Measurements from ENCODE around the gene FAM118B.

FAM118B gene

DNA sequence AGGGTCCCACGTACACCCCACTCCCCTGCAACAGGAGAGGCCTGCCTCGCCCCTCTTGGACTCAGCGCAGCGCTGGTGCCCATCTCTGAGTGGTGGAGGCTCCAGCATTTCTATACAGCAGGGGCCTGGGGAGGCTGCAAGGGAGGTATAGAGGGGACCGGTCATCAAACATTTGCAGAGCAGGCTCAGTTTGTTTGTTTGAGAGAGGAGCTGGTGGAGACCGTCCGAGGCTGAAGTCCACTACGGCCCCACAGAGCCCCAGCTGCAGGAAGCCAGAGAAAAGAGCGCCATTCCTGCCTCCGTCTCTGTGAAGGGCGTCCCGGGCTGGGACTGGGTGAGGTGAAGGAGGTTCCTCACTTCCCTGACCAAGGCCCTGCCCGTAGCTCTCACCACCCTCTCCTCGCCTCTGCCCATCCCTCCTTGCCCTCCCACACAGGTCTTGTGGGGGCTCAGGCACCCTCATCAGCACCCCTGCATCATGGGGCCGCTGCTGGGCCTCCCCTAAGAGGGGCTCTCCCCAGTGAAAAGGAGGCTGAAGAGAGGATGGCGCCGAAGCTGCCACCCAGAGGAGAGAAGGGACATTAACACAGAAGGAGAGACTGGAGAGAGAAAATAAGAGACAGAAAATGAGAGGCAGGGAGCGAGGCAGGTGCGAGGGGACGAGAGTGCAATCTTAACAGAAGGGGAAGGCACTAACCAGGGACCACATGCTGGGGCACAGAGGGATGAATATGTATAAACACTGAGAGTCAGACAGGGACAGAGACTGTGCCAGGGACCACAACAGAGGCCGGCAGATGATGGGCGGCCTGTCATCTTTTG lies 24.7 kb upstream of the FAM118B start:
- no peak for DNase-seq

DNA sequence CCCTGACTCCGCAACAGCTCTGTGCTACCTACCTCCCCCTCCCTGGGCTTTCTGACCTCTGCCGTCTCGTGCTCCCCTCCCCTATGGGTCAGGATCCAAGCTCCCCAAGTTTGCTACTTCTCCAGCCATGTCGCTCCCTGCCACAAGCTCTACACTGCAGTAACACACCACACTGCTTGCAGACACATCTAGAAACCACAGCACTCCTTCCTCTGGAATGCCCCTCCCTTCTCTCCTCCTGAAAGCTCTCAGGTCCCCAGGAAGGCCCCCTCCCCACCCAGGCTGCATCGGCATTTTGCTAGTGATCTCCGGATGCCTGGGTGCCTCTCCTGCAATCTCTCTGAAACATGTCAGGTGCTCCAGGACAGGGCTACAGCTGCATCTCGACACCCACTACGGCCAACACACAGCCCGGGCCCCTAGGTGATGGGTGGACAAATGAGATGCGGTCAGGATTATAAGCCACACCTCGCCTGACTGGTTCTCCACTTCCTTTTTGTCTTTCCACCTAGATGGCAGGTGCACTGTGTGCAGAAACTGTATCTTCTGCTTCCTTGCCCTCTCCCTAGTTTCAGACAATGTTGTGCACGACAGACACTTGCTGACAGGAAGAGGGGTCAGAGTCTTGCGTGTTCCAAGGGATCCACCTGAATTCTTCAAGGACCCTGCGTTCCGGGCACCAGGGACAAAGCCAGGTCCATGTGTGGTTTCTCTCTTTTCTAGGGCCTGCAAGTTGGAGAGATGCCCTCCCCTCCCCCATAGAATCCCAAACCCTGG lies 23.1 kb upstream of the FAM118B start:
- no peak for DNase-seq

DNA sequence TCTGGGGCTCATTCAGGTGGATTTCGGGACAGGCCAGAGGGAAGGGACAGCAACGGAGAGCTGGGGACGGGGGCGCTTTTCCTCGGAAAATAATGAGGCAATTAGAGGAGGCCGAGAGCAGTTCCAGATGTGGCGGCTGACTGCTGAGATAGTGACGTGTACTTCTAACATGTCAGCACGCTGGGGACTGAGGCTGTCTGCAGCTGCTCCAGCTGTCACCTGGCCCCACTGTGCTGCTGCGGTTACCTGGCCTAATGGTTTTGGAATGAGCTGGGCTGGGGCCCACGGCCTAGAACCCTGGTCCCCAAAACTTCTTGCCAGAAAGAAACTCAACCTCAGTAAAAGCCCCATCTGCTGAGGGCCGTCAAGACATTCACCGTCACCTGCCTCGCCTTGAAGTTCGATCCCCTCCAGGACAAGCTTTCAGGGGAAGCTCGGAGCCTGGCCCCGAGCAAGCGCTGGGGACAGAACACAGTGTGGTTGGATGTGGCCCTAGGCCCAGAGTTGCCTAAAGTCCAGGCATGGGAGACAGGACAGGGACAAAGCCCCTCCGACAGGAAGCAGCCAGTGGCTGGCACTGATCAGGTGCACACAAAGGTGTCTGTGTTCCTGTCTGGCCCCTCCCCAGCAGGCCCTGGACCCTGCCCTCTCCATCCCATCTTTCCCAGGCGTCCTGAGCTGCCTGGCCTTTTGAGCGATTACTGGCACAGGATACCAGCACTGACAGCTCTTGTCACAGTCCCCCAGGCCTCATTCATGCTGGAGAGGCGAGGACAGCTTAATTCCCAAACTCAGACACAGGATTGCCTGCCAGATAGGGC lies 22.3 kb upstream of the FAM118B start:
- DNase-seq: no peak

DNA sequence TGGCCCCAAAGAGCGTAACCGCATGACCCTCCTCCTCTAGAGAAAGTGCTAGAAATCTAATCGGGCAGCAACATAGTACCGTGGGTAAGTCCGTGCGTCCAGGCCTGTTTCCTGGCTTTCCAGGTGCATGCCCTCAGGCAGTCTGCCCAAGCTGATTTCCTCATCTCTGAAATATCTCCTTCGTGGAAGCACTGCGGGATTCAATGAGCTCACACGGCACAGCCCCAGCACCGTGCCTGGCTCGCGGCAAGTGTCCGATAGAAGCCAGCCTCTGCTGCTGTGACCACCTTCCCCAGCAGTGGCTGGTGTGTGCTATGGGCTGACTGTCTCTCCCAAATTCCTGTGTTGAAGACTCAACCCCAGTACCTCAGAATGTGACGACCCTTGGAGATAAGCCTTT lies 20.8 kb upstream of the FAM118B start:
- DNase-seq: no peak

DNA sequence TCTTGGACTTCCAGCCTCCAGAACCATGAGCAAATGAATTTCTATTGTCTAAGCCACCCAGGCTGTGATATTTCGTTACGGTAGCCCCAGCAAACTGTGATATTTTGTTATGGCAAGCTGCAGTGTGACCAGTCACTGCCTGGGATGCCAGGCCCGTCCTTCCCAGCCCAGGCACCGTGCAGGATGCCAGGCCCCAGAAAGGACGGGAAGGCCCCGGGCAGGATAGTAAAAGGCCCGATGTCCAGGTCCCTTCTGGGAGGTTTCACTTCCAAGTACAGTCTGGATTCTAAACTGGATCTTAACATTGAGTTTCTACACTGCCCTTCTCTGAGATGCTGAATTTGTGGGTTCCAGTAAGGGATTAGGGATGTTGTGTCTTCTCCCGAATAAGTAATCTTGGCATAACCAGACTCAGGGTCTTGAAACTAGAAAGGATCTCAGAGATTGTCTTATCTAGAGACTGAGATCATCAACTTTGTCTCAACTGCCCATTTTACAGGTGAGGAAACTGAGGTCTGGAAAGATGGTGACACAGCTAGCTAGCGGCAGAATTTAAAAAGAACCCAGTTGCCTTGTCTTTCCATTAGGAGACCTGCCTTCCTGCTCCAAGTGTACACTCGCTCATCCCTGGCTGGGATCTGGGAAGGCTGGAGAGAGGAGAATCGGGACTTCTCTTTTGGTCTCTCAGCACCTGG lies 20.1 kb upstream of the FAM118B start:
- DNase-seq: no peak

DNA sequence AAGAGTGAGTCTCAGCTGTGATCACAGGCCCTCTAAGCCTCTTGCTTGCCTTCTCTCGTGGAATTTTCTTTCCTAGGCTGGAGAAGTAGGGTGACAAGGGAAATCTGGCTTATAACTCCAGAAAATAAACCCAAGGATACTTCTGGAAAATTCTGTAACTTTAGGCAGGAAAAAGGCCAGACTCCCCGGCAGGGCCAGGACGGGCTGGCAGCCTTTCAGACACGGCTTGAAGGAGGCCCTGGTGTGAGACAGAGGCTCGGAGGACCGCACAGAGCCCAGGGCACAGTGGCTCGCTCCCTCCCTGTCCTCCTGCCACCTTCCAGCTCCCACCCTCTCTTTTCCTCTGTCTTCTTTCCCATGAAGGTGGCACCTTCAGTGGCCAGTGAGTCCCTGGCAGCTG lies 19.2 kb upstream of the FAM118B start:
- DNase-seq: no peak

DNA sequence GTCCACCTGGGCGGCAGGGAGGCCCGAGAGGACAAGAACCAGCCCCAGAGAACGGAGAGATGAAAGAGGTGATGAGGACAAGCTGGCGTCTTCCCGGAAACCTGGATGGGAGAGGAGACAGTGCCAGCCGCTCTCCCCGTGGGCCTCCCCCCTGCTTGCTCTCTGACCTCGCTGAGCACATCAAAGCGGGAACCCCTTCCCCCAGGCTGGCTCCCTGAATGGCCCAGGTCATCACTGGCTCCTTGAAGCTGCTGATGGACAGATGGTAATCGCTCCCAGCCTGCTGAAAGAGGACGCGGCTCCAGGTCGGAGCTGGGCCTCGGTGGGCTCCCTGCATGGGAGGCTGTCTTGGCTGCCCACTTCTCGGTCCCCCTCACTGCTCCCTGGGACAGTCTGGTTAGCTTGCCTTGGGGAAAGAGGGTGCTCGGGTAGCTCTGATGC lies 18.5 kb upstream of the FAM118B start:
- no peak for DNase-seq

DNA sequence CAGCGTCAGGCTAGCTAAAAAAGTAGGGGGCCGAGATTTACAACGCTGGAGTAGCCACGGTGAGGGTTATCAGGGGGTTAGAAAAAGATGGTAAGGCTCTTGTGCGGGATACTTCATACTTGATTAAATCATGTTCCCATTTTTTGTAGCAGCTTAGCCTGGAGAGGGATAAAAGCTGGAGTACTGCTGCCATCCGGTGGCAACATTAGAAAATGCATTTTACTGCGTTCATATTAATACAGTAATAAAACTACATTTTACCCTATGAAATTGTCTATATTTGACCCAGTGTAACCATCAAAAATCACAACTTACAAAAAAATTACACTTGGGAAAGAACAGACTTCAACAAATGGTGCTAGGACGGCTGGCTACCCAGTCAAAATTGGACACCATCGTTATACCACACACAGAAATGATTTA lies 17.4 kb upstream of the FAM118B start:
- DNase-seq: peak in 1 of 2 experiments; percentile 9

DNA sequence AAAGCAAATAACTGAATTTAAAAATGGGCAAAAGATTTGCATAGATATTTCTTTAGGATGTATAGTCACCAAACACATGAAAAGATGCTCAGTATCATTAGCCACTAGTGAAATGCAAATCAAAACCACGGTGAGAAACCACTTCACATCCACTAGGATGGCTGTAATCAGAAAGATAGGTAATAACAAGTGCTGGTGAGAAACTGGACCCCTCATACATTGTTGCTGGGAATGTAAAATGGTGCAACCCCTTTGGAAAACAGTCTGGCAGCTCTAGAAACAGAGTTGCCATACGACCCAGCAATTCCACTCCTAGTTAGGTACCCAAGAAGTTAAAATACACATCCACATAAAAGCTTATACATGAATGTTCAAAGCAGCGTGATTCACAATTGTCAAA lies 16.5 kb upstream of the FAM118B start:
- DNase-seq: no peak

DNA sequence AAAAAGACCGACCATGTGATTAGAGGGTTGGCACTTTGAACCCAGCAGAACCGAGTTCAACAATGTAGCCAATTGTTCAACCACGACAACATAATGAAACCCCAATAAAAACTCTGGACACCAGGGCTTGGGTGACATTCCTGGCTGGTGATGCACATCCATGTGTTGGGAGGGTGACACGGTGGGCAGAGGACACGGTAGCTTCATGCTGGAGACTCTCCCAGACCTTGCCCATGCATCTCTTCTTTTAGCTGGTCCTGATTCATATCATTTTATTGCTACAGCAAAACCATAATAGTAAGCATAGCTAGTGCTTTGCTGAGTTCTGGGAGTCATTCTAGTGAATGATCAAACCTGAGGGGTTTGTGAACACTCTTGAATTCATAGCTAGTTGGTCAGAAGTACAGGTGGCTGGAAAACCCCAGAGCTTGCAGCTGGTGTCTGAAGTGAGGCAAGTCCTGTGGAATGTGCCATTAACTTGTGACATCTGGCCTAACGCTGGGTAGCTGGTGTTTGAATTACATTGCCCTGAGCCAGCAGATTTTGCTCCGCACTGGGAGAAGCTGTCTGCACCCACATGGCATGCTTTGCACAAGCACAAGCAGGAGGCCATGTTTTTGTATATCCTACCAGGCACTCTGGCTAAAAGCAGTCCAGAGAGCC lies 14.2 kb upstream of the FAM118B start:
- no peak for DNase-seq

DNA sequence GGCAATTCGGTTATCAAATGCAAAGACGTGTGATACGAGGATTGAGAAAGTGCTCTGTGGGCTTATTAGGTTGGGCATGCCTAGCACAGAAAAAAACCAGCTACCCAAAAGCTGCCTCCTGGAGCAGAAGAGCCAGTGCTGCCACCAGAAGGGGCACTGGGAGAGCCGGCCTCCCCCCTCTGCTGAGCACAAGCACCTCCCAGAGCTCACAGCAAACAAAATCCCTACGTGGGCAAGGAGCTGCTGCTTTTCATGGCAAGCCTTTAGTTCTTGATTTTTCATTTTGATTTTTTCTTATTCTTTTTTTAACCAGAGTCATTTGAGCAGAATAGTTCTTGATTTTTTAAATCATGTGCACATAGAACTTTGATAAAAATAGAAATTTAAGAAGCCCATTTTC lies 12.9 kb upstream of the FAM118B start:
- no peak for DNase-seq

DNA sequence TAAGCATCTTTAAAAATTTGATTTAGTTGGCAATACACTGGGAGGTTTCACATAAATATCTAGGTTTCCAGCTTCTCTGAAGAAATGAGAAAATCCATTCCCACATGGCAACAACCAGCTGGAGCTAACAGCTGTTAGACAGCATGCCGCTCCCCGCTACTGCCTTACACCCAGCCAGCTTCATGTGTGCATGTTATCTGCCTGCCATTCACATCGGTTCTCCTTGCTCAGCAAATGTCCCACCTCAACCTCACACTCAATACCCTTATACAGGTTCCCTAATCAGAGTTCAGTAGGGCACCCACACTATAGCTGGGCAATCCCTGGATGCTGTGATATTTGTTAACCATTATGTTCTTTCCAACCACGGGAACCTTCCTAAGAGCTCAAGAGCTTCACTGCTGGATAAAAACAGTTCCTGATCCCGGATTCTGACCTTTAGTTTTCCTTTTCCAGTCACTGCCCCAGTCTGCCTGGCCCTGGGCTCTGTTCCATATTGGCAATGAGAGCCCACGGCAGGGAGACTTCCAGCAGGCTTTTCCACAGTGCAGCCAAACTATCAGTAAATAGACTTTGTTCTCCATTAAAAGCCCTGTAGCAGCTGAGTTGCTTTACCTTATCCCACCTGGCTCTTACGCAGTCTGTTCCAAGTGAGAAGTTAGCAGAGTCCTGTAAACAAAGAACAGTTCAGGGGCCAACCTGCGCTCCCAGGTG lies 8.8 kb upstream of the FAM118B start:
- no peak for DNase-seq

DNA sequence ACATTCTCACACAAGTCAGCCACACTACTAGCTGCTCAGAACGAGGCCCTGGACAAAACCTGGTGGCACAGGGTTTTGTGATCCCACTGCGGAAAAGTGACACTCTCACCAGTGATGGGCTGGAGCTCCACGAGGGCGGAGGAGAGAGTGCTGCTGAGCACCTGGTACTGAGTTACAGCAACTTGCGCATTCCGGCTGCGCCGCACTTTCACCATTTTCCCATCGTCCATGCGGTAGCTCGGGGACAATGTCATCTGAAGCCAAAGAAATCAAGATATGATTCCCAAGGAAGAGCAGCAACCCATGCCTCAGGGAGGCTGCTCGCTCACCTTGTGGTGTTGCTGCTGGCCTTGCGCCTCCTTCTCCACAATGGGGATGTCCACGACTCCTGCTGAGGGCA lies 6.2 kb upstream of the FAM118B start:
- no peak for DNase-seq

DNA sequence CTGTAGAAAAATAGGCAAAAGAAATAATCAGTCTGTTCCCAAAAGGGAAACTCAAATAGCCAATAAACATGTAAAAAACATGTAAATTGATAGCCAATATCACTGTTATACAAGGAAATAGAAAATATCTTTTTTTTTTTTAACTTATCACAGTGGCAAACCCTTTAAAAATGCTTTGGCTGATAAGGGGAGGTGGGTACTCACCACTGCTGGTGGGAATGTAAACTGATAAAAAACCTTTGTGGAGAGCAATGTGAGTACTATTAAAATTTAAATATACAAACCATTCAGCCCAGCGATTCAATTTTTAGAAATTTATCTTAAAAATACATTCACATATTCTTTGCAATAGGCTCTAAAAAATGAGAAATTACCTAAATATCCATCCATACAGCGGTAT lies 3.7 kb upstream of the FAM118B start:
- DNase-seq: no peak

DNA sequence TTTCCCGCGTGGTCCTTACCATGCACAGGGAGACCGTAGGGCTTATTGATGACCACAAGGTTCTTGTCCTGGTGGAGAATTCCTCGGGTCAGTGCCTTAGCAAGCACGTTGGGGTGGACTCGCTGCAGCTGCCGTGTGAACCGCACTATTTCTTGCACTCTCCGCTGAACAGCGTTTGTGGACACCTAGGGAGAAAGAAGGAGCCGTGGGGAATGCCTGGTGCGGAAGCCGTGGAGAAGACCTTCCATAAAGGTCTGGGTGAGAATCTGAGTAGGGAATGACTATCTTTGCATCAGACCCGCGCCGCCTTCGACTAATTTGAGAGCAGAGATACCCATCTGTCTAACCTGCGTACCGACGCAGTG lies 729 bp upstream of the FAM118B start:
- no peak for DNase-seq

DNA sequence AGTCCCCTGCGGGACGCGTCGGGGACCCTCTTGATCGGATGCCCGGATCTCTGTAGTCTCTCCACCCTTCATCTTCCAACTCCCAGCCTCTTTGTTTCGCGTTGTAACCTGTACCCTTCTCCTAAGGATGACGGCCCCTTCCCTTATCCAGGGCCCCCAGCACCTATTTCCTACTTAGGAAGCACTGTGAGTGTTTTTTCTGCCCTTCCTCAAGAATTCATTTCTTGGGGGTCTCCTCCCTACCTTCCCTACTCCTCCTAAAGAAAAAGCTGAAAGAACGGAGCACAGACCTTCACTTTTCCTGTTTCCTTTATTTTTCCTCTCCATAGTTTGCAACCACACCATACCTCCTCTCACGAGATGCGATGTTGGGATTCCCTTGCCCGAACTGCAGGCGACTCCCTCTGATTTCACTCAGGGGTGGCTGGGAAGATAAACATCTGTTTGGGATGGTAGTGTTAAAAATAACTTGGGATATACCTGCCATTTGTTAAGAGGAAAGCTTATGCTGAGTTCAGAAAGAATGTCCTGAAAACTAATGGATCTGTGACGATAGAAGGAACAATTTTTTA lies 593 bp downstream of the FAM118B start:
- DNase-seq: no peak

DNA sequence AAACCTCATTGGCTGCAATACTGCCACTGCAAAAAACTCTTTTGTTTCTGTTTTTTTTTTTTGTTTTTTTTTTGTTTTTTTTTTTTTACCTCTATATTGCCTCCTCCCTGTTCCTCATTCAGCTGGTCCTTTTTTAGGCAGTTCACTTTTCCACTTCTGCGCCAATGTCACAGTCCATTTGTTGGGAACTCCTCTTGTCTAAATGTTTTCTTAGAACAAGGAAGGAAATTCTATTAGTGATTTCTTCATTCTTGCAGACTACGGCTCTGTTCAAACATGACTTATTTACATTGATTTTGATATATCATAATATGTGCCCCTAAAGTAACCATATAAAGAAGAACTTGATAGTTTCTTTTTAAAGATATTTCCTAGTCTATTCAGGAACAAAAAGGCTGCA lies 2.9 kb downstream of the FAM118B start:
- DNase-seq: no peak

DNA sequence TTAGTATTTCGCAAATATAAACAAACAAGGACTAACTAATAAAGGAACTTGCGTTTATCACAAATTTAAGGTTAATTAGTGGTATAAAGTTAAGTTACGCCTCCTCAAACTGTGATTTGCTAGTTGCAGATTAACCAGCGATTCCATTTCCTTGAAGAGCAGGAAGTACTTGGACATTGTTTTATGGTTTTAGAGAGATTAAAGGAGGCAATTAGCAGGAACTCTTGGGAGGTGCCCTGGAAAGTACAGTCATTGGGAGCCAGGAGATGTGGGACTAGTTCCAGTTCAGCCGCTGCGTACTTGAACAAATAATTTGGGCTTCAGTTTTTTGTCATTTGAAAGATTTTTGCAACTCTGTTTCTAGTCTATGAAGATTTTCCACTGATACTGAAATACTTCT lies 3.3 kb downstream of the FAM118B start:
- DNase-seq: no peak

DNA sequence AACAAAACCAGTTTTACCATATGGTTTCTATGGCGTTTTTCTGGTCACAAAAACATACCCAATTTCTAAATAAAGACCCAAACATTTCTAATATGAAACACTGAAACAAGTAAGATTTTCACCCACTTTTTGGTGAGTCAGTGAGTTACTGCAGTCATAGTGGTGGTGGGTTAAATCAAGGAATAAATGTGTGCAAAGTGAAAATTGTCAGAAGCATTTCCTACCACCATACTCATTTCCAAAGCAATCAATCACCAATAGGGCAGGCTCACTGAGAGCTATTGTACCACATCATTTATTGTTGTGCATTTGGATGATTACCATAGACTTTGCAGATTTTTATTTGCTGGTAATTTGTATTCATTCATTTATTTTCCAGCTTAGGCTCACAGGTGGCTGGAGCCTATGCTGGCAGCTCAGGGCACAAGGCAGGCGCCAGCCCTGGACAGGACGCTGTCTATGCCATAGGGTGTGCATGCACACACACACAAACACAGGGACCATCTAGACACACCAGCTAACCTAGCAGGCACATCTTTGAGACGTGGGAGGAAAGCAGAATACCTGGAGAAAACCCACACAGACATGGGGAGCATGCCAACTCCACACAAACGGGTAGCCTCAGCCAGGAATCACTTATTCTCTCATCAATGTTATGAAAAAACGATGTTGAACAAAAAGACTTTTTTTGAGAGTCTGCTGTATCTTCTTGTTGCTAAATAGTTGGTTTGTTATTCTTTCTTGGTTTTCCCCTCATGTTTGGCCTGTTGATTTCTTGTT lies 5.1 kb downstream of the FAM118B start:
- DNase-seq: no peak

DNA sequence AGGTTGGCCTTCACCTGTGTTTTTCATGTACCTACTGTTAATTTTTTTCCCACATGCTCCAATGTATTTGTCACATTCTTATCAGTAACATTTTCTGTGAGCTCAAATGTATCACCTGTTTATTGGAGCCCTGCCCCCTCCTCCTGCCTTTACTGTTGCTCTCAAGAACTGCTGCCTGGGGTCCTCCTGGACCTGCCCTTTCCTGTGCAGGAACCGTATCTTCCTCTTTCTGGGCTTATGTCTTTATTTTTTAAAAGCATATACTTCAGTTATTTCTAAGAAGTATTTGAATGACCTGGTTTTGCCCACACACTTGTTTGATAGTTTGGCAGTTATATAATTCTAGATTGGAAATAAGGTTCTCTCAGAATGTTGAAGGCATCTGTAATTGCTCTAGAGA lies 5.9 kb downstream of the FAM118B start:
- no peak for DNase-seq

DNA sequence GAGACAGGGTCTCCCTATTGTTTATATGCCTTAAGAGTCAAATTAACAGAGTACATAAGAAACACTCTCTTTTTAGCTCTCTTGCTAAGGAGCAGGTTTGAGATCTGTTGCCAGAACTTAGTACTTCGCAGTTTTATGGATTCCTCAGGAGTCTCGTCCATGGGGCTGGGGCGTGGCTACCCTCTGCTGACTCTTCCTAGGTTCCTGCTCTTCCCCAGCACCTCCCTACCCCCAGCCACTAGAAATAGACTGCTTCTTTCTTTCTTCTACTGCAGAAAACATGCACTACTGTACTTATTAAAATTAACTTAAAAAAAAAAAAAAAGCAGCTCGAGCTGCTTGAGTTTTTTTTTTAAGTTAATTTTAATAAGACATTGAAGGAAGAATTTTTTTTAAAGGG lies 8.0 kb downstream of the FAM118B start:
- no peak for DNase-seq
